Stimulated activated CD4-positive, alpha-beta T cell treated with anti-CD3 and anti-CD28 coated beads, Interleukin-4, amount 100 ng/mL, for 48 hours (primary cell): ENCODE results near the gene LRRC8B.
"Not testable (repeated sequence)": the region's sequence is repeated elsewhere in the genome, so short reads cannot be mapped to it uniquely, and the experiment has no call there.

Source experiments
- DNase-seq, 2 donors: peaks; one replicate each; pipeline ENCODE4 v3.0.0-alpha.2; 2020; ENCODE audit warnings: low read depth in 2 of 2

The LRRC8B gene

GRCh38 chr1:89608319-89608983 lies 83.8 kb downstream of the LRRC8B start:
- DNase-seq = peak in 1 of 2 donors; percentile 69

GRCh38 chr1:89608984-89609725 lies 84.5 kb downstream of the LRRC8B start:
- DNase-seq = peak in 1 of 2 donors; percentile 58

GRCh38 chr1:89609781-89610456 lies 85.3 kb downstream of the LRRC8B start:
- no peak for DNase-seq

- DNase-seq = no peak
Measured at GRCh38 chr1:89610457-89611011, 85.9 kb downstream of the LRRC8B start.

GRCh38 chr1:89611721-89612120 lies 87.1 kb downstream of the LRRC8B start:
- DNase-seq = no peak

DNA sequence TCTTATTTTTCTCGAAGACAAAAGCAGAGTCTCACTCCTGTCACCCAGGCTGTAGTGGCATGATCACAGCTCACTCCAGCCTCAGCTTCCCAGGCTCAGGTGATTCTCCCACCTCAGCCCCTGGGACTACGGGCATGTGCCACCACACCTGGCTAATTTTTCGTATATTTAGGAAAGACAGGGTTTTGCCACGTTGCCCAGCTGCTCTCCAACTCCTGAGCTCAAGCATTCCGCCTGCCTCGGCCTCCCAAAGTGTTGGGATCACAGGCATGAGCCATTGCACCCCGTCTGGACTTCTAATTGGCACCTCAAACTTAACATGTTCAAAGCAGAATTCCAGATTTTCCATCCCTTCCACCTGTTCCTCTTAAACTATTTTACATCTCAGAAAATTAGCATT lies 89.3 kb downstream of the LRRC8B start:
- no peak for DNase-seq

DNA sequence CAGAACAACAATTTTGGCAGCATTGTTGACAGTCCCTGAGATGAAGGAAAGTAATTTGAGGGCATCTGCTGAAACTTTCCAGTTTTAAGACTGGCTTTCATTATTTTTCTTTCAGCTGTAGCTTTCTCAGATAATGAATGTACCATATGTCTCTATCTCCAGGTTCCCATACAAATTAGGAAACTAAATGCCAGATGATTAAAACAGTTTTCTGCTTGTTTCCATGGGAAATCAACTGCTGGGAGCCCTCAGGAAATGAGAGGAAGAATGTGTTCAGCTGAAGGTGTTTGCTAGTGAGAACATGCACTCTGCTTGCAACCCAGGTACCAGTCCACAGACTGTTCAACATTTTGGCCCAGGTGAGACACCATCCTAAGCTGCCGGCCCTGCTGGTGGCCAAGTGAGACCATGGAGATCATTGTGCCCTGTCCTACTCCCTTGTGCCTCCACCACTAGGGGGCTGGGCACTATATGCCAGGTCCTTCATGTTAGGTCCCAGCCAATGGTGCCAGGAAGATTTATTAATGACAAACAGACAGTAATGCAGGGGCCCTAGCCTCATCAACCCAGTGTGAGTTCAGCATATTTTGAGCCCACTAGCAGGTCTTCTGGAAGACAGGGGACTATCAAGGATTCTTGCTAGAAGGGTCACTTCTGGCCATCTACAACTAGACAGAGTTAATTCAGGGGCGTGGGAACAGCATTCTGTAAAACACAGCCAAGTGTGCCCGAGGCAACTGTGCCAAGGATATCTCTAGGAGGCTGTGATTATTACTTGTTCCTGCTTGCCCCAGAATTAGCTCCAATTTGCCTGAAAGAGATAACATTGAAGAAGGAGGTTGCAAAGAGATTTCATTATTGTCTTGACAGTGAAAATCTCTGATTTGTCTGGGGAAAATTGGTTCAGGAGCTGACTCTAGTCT lies 91.3 kb downstream of the LRRC8B start:
- DNase-seq = no peak

DNA sequence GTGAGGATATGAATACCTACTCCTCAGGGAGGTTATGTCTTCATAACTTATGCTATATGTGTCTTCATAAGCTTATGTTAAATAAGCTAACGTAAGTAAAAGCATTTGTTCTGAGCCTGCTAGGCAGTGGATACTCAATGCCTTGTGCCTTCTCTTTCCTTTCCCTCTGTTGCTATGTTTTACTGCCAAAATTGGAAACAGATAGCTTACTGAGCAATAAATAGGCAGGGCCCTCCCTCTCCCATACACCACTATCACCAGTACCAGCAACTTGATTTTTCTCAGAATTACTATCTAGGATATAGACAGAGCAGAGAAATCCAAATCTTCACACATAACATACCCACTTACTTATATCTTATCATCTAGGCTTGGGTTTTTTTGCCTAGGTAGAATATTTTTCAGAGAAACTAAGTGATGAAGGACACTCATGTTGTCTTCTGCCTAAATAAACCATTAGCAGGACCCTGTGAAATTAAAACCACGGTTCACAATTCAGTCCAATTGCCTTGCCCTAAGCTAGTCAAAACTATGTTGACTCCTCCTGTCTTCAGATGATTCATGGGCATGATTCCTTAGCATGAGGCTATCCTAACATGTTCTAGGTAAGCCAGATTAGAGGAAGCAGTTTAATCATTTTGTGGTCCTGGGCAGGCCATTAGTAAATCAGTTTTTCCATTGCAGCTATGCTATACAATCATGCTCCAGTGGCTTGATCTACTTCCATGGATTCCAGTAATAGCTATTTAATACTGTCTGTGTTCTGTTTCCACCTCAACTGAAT lies 92.4 kb downstream of the LRRC8B start:
- no peak for DNase-seq

GRCh38 chr1:89620664-89621063 lies 96.0 kb downstream of the LRRC8B start:
- DNase-seq = no peak

GRCh38 chr1:89622895-89623294 lies 98.3 kb downstream of the LRRC8B start:
- DNase-seq = no peak

- DNase-seq = no peak
Measured at GRCh38 chr1:89624314-89624713, 99.7 kb downstream of the LRRC8B start.

DNA sequence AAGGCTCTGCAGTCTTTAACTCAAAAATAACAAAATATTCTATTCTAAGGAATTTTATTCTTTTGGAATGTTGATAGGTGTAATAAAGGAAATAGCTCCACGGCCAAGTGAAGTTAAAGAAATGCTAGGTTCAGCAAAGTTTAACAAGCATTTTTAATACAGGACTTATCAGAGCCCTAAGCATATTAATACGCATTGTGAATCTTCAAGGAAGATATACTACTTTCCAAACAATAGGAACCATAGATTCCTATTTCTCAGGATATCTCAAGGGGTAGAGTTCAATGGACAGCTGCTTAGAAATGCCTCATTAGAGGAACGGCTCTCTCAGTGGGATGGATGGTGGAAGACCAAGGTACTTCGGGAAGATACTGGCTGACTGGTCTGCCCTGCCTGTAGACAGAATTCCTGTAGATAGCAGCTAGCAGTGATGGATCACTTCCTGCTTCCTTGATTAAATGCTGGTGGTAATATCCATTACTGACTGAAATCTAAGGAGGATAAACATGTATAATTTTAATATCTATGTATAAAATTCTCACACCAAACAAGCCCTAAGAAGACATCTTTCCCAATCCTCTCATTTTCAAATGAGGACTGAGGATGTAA lies 100.2 kb downstream of the LRRC8B start:
- no peak for DNase-seq

- no peak for DNase-seq
Measured at GRCh38 chr1:89627596-89627962, 103.0 kb downstream of the LRRC8B start.

DNA sequence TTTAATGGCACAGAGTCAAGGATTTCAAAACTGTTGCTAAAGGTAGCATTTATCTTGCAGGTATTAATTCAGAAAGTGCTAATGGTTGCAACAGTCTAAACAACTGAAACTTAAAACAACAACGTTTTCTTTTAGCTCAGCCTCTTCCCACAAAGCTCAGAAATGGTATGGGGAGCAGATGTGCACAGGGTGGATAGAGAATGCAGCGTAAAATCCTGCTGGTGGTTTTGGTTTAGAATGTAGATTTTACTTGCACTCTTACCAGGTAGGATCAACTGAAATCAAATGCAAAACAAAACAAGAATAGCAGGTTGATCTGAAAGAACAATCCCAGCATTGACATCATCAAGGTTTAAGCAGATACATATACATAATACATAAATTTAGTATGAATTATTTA lies 104.5 kb downstream of the LRRC8B start:
- no peak for DNase-seq

DNA sequence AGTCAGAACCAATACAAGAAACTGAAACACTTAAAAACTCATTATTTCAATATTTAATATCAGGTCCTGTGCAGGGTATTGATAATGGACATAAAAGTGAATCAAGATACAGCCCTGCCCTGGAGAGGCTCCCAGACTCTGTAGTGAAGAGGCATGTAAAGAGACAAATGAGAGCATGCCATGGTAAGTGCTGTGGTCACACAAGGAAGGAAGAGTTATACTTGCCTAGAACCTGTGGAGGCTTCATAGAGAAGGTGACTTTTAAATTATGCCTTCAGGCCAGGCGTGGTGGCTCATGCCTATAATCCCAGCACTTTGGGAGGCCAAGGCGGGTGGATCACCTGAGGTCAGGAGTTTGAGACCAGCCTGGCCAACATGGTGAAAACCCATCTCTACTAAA lies 105.0 kb downstream of the LRRC8B start:
- DNase-seq = not testable (repeated sequence)

GRCh38 chr1:89630048-89630447 lies 105.4 kb downstream of the LRRC8B start:
- DNase-seq = no peak

- no peak for DNase-seq
Measured at GRCh38 chr1:89631816-89632656, 107.4 kb downstream of the LRRC8B start.

- peak; percentile 83 to 84 for DNase-seq
Measured at GRCh38 chr1:89632657-89633247, 108.1 kb downstream of the LRRC8B start, which contains the start of gene LRRC8C. Gene LRRC8C (plus strand): TSS chr1:89633120. CDS start chr1:89686474, 53,354 bp downstream.
